ENCODE data around the gene UBAC1. TPM values are rescaled to one million over a fixed set of nuclear protein-coding genes. Genes with fewer than 3 reads are reported as not detected.
A peak's percentile ranks its signal among the peaks of the same experiment; 100 is the strongest.

Gene UBAC1
- total and polyA plus RNA-seq, 9 of the 15 experiments (the other 6 are each of a cell fraction or from before 2014, with no cell fraction given) = 94.0 to 399 (median 228) TPM

DNA sequence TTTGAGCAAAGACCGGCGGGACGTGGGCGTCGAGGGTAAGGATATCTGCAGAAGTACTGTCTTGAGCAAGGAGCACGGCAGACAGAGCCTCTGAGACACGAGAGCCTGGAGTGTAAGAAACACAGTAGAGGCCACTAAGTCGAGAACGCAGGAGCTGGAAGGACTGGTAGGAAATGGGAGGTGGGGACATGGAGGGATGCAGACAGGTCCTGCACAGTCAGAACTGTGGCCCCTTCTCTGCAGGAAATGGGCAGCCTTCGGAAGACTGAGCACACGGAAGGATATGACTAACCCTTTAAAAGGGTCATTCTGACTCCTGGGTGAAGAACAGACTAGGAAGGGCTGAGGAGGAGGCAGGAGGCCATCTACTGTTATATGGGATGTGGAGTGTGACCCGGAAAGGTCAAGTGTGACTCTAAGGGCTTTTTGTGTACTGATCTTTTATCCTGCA, 52.4 kb downstream of the UBAC1 start:
- POLR2A ChIA-PET = interaction anchor here (2.9 kb wide), 1 partner anchor 8 kb away, joined by 9 read pairs; no protein-coding TSS in a partner anchor
- Histone ChIP-seq H2AFZ (ENCODE audit: low read depth, low read length) (no peak overlapping the region), H3K27me3 (ENCODE audit: control insufficient read depth in 2 of 2, insufficient read depth in 2 of 2, low read length in 2 of 2) (no peaks in the 10 kb centered on the region), H4K20me1 (replicated peaks; ENCODE audit: control insufficient read depth, insufficient read depth, low read length) (peaks cover 12% of the 10 kb centered on the region), H3K4me2 (ENCODE audit: insufficient read depth, low read length) (peak overlapping the region; percentile 88), H3K36me3 (ENCODE audit: control insufficient read depth, insufficient read depth, low read length) (peaks cover 56% of the 10 kb centered on the region), H3K4me3 (peak overlapping the region; percentile 63), H3K9me3 (replicated peaks; ENCODE audit: control insufficient read depth, insufficient read depth, low read depth, low read length) (peaks cover 10% of the 10 kb centered on the region; the same call in 1 of the 2 replicates), H3K9me1 (ENCODE audit: control insufficient read depth, insufficient read depth, low read length) (no peaks in the 10 kb centered on the region), H3K27ac (ENCODE audit: extremely low read depth, low read depth, low read length) (peak overlapping the region; percentile 80), H3K4me1 (replicated peaks in 1 of 2; ENCODE audit: control insufficient read depth in 2 of 2, insufficient read depth in 2 of 2, low read length in 2 of 2) (peaks cover 42 to 55% of the 10 kb centered on the region in 2 experiments), H3K79me2 (ENCODE audit: control insufficient read depth, insufficient read depth, low read length) (peaks cover 74% of the 10 kb centered on the region), H3K9ac (ENCODE audit: insufficient read depth in 1 of 2, low read depth in 2 of 2, low read length in 2 of 2) (peak overlapping the region; percentile 47 to 63; a peak in 3 of 4 replicates)
- intact Hi-C loops (cut with micrococcal nuclease) (loop anchor here (5.0 kb wide), 1 partner anchor 44 kb away; no protein-coding TSS in a partner anchor), in situ Hi-C loops (cut with MboI) (no loop called here)
- no TSS peak for BruUV-seq (replicated peaks)
- CTCF ChIA-PET (ENCODE audit: low intra/inter-chr PET ratio) = no interaction called here
- peak in 1 of 4 experiments; percentile 67 for DNase-seq (ENCODE audit: extremely low read depth in 1 of 4, low spot score in 3 of 4)
- peak; percentile 9 for ATAC-seq
- 23% methylated on average over 12 of the region's 12 CpGs for WGBS (ENCODE audit: insufficient coverage, low coverage, missing lambda C conversion rate)
- peak; percentile 77 for FAIRE-seq
- TF ChIP-seq GABPB1 (CRISPR knock-in tag; IDR thresholded peaks at IDR 0.05) (0 out of 2 replicates have a peak, but pooled peaks have one; percentile 9), MLX (CRISPR knock-in tag; conservative IDR thresholded peaks at IDR 0.05) (0 out of 4 replicates have a peak, but pooled peaks of 1 of the 2 experiments have one; percentile 50), KDM5B (IDR thresholded peaks at IDR 0.05; ENCODE audit: insufficient replicate concordance, low read depth, low read length) (peak; percentile 26), ESRRA (IDR thresholded peaks at IDR 0.05; ENCODE audit: borderline replicate concordance, low read depth) (0 out of 2 replicates have a peak, but pooled peaks have one; percentile 49), PHB (CRISPR knock-in tag; IDR thresholded peaks at IDR 0.05) (peak; percentile 25; the same call in 1 of the 2 replicates), ZNF143 (CRISPR knock-in tag; IDR thresholded peaks at IDR 0.05) (0 out of 2 replicates have a peak, but pooled peaks have one; percentile 30), ZNF507 (tag; conservative IDR thresholded peaks at IDR 0.05) (no peak), SMARCA4 (IDR thresholded peaks at IDR 0.05) (peak; percentile 17; the same call in 1 of the 2 replicates), TCFL5 (CRISPR knock-in tag; conservative IDR thresholded peaks at IDR 0.05) (no peak), NFRKB (IDR thresholded peaks at IDR 0.05; ENCODE audit: low read depth) (no peak), NR3C1 (CRISPR knock-in tag; IDR thresholded peaks at IDR 0.05) (no peak), EGR1 (conservative IDR thresholded peaks at IDR 0.05) (peak; percentile 57), RAD21 (CRISPR knock-in tag; conservative IDR thresholded peaks at IDR 0.05 in 1 of 2, IDR thresholded peaks at IDR 0.05 in 1 of 2) (peak in 1 of 2 experiments; percentile 39; a peak in 1 of 4 replicates), BCL6 (CRISPR knock-in tag; IDR thresholded peaks at IDR 0.05) (no peak), NR2C1 (IDR thresholded peaks at IDR 0.05) (peak; percentile 67), NR2C1 (tag; IDR thresholded peaks at IDR 0.05) (peak; percentile 73), FOXA3 (CRISPR knock-in tag; conservative IDR thresholded peaks at IDR 0.05 in 1 of 2, IDR thresholded peaks at IDR 0.05 in 1 of 2) (0 out of 4 replicates have a peak, but pooled peaks of 1 of the 2 experiments have one; percentile 32), ZNF707 (CRISPR knock-in tag; conservative IDR thresholded peaks at IDR 0.05) (no peak), POLR2A (conservative IDR thresholded peaks at IDR 0.05) (peak; percentile 44; the same call in 1 of the 2 replicates), SUPT5H (IDR thresholded peaks at IDR 0.05) (peak; percentile 13; the same call in 1 of the 2 replicates)
- TF ChIP-seq, protein P1, sequence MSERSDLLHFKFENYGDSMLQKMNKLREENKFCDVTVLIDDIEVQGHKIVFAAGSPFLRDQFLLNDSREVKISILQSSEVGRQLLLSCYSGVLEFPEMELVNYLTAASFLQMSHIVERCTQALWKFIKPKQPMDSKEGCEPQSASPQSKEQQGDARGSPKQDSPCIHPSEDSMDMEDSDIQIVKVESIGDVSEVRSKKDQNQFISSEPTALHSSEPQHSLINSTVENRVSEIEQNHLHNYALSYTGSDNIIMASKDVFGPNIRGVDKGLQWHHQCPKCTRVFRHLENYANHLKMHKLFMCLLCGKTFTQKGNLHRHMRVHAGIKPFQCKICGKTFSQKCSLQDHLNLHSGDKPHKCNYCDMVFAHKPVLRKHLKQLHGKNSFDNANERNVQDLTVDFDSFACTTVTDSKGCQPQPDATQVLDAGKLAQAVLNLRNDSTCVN (CRISPR knock-in tag; IDR thresholded peaks at IDR 0.05) = no peak
- TF ChIP-seq, protein P2, sequence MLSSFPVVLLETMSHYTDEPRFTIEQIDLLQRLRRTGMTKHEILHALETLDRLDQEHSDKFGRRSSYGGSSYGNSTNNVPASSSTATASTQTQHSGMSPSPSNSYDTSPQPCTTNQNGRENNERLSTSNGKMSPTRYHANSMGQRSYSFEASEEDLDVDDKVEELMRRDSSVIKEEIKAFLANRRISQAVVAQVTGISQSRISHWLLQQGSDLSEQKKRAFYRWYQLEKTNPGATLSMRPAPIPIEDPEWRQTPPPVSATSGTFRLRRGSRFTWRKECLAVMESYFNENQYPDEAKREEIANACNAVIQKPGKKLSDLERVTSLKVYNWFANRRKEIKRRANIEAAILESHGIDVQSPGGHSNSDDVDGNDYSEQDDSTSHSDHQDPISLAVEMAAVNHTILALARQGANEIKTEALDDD (IDR thresholded peaks at IDR 0.05) = peak; percentile 37; the same call in 1 of the 2 replicates
